ENCODE results near the gene PDGFRA. TPM values are rescaled to one million over a fixed set of nuclear protein-coding genes. Genes with fewer than 3 reads are reported as not detected.

Gene PDGFRA
- total RNA-seq, 2 experiments from 2014 or later = not detected

DNA sequence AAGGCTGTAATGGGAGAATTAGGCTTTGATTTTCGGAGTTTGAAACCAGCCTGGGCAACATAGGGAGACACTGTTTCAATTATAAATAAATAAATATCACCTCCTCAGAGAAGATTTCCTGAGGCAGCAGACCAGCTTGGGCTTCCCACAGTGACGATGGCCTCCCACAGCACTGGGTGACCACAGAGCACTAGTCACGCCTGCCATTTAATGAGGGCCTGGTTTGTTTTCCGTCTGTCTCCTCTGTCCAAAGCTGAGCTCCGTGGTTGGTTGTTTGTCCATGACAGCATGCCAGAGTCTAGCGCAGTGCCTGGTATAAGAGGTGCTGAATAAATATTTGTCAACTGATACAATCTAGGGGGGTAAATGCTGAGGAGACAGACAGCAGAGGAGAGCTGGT, 10.4 kb upstream of the PDGFRA start:
- no peaks in the 10 kb centered on the region for H3K36me3 ChIP-seq (ENCODE audit: insufficient read depth, low read length)
- ChIA-PET CTCF (interaction anchor here (0.8 to 1.8 kb wide), 2 partner anchors 289 to 1023 kb away, joined by 3 to 9 read pairs; no protein-coding TSS in a partner anchor), POLR2A (no interaction called here)
- DNase-seq (no peak), ATAC-seq (ENCODE audit: poor library complexity) (no peak)
- no peaks in the 10 kb centered on the region for H3K9me3 ChIP-seq (ENCODE audit: control insufficient read depth in 1 of 2, insufficient read depth in 1 of 2, low read length in 2 of 2)
- peaks cover 13 to 25% of the 10 kb centered on the region in 2 experiments for H3K27me3 ChIP-seq (ENCODE audit: control insufficient read depth in 1 of 2, insufficient read depth in 2 of 2, low read length in 2 of 2)
- TF ChIP-seq, protein P1, sequence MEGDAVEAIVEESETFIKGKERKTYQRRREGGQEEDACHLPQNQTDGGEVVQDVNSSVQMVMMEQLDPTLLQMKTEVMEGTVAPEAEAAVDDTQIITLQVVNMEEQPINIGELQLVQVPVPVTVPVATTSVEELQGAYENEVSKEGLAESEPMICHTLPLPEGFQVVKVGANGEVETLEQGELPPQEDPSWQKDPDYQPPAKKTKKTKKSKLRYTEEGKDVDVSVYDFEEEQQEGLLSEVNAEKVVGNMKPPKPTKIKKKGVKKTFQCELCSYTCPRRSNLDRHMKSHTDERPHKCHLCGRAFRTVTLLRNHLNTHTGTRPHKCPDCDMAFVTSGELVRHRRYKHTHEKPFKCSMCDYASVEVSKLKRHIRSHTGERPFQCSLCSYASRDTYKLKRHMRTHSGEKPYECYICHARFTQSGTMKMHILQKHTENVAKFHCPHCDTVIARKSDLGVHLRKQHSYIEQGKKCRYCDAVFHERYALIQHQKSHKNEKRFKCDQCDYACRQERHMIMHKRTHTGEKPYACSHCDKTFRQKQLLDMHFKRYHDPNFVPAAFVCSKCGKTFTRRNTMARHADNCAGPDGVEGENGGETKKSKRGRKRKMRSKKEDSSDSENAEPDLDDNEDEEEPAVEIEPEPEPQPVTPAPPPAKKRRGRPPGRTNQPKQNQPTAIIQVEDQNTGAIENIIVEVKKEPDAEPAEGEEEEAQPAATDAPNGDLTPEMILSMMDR (IDR thresholded peaks at IDR 0.05) = no peak
- intact Hi-C loops (cut with DNase I, micrococcal nuclease) = loop anchor here (1.0 kb wide), 1 partner anchor 288 kb away; no protein-coding TSS in a partner anchor
- Mint-ChIP-seq H3K27me3 (peaks cover 56% of the 10 kb centered on the region), H3K9me3 (no peaks in the 10 kb centered on the region), H3K4me3 (no peak overlapping the region), H3K4me1 (ENCODE audit: low read depth) (peaks cover 3% of the 10 kb centered on the region), H3K36me3 (ENCODE audit: low read depth) (no peaks in the 10 kb centered on the region), H3K27ac (no peak overlapping the region)
- no peak overlapping the region for H3K4me3 ChIP-seq (ENCODE audit: low read length)
- H3K27ac ChIP-seq (ENCODE audit: low read depth in 1 of 2, low read length in 2 of 2) = no peak overlapping the region
- H3K4me1 ChIP-seq (ENCODE audit: insufficient read depth, low read length) = peaks cover 6% of the 10 kb centered on the region

DNA sequence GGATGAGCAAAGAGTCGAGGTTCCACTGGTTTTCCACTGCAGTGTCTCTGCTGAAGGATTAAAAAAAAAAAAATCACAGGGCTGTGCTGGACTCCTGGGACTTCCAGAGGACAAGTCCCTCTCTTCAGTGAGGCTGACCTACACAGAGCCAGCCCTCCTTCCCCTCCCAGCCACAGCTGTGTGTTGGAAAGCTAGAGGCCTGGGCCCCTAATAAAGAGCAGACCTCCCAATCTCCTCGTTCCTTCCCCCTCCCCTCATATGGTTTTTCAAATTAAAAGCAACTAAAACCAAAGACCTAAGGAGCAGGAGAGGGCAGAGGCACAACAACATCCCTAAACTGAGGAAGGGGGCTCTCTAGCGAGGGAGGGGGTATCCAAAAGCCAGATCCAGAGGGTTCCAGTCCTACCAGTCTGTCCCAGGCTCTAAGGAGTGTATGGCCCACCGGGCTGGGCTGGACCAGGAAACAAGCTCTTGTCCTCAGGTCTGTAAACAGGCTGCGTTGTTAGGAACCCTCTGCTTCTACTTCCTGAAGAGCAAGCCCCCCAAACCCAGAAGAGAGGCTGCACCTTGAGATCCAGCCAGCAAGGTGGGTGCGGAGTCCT, 4.0 kb upstream of the PDGFRA start:
- Histone ChIP-seq H3K4me1 (ENCODE audit: insufficient read depth, low read length) (peaks cover 30% of the 10 kb centered on the region), H3K4me3 (ENCODE audit: low read length) (no peak overlapping the region), H3K36me3 (ENCODE audit: insufficient read depth, low read length) (no peaks in the 10 kb centered on the region), H3K9me3 (ENCODE audit: control insufficient read depth in 1 of 2, insufficient read depth in 1 of 2, low read length in 2 of 2) (peaks cover 0 to 16% of the 10 kb centered on the region in 2 experiments), H3K27me3 (ENCODE audit: control insufficient read depth in 1 of 2, insufficient read depth in 2 of 2, low read length in 2 of 2) (peaks cover 49 to 73% of the 10 kb centered on the region in 2 experiments), H3K27ac (ENCODE audit: low read depth in 1 of 2, low read length in 2 of 2) (no peak overlapping the region)
- Mint-ChIP-seq H3K27me3 (peaks cover 87% of the 10 kb centered on the region), H3K36me3 (ENCODE audit: low read depth) (no peaks in the 10 kb centered on the region), H3K4me3 (no peak overlapping the region), H3K4me1 (ENCODE audit: low read depth) (peaks cover 26% of the 10 kb centered on the region), H3K27ac (no peak overlapping the region), H3K9me3 (no peaks in the 10 kb centered on the region)
- TF ChIP-seq, protein P1 (IDR thresholded peaks at IDR 0.05) = no peak
- intact Hi-C loops (cut with DNase I, micrococcal nuclease) = no loop called here
- POLR2A ChIA-PET = no interaction called here
- CTCF ChIA-PET = no interaction called here
- ATAC-seq (ENCODE audit: poor library complexity) (no peak), DNase-seq (no peak)

DNA sequence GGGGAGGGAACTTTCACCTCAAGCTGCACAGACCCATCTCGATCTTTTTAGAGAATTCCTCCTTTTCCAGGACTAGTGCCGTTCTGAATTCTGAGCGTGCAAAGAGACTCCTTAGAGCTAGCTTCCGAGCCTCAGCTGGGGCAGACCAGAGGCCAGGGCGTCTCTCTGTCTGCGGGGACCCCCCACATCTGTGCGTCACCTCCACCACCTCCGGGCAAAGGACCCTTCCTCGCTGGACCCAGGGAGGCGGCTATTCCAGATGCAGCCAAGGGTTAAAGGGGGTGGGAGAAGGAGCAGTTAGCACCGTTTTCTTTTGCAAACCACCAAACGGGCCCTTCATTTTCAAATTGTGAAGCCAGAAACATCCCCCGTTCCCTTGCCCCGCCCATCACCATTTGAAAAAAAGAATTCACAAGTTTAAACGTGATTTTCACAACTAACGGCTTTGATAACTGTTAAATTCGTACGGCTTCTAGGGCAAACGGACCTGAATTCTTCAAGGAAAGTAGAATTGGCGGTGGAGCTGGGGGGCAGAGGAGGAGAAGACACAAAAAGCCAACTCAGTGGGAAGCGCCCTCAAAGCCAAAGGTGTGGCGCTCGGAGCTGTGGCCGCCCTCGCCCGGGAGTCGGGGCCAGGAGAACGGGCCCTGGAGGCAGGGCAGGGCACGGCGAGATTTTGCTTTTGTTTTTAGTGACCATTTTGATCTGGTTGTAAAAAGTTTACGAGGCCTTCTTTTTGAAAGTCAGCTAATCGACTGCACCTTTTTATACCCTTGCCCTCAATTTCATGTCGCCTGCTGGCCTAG, 3.3 kb upstream of the PDGFRA start:
- peak overlapping the region; percentile 56 for H3K4me3 Mint-ChIP-seq
- peaks cover 56 to 80% of the 10 kb centered on the region in 2 experiments for H3K27me3 ChIP-seq (ENCODE audit: control insufficient read depth in 1 of 2, insufficient read depth in 2 of 2, low read length in 2 of 2)
- CTCF ChIA-PET = interaction anchor here (0.6 kb wide), 1 partner anchor 158 kb away, joined by 4 read pairs; no protein-coding TSS in a partner anchor

More for the DNA sequence above, 3.3 kb upstream of the PDGFRA start:
- Histone ChIP-seq H3K4me1 (ENCODE audit: insufficient read depth, low read length) (peaks cover 31% of the 10 kb centered on the region), H3K9me3 (ENCODE audit: control insufficient read depth in 1 of 2, insufficient read depth in 1 of 2, low read length in 2 of 2) (peaks cover 0 to 22% of the 10 kb centered on the region in 2 experiments), H3K27ac (ENCODE audit: low read depth in 1 of 2, low read length in 2 of 2) (no peak overlapping the region), H3K36me3 (ENCODE audit: insufficient read depth, low read length) (no peaks in the 10 kb centered on the region), H3K4me3 (ENCODE audit: low read length) (peak overlapping the region; percentile 26)
- H3K9me3 Mint-ChIP-seq = no peaks in the 10 kb centered on the region
- no peak for ATAC-seq (ENCODE audit: poor library complexity)
- TF ChIP-seq, protein P1 (IDR thresholded peaks at IDR 0.05) = no peak
- intact Hi-C loops (cut with DNase I, micrococcal nuclease) = no loop called here
- no peaks in the 10 kb centered on the region for H3K36me3 Mint-ChIP-seq (ENCODE audit: low read depth)
- DNase-seq = no peak
- peaks cover 26% of the 10 kb centered on the region for H3K4me1 Mint-ChIP-seq (ENCODE audit: low read depth)
- no peak overlapping the region for H3K27ac Mint-ChIP-seq
- H3K27me3 Mint-ChIP-seq = peaks cover 90% of the 10 kb centered on the region
- POLR2A ChIA-PET = no interaction called here

All from CD4-positive, alpha-beta T cell (primary cell).